ENCODE measurements around the gene LRP5.
"Not testable (repeated sequence)": the region's sequence is repeated elsewhere in the genome, so short reads cannot be mapped to it uniquely, and the experiment has no call there.

The LRP5 gene

DNA sequence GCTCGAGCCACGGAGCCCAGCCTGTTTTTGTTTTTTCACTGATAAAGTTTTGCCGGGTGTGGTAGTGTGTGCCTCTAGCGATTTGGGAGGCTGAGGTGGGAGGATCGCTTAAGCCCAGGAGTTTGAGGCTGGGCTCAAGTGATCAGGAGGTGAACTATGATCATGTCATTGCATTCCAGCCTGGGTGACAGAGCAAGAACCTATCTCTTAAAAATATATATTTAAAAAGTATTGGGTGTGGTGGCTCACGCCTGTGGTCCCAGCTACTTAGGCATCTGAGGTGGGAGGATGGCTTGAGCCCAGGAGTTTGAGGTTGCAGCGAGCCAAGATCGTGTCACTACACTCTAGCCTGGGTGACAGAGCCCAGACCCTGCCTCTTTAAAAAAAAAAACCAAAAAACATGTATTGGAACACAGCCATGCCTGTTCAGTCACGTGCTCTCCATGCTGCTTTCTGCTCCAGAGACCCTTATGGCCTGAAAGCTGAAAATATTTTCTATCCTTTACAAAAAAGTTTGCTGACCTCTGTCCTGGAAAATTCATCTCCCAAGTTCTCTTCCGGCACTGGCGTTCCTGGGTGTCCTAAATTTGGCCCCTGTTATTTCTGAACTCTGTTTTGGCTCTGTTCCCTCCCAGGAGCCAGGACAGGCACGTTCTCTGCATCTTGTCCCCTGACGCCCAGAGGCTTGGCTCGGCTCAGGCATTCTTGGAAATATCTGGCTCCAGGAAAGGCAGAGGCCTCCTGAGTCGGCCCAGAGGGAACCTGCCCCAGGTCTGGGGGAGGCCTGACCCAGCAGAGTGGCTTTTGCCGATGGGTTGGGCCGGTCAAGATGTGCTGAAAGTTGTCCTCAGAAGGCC is 86.8 kb downstream of the LRP5 start:
- no peak for DNase-seq

DNA sequence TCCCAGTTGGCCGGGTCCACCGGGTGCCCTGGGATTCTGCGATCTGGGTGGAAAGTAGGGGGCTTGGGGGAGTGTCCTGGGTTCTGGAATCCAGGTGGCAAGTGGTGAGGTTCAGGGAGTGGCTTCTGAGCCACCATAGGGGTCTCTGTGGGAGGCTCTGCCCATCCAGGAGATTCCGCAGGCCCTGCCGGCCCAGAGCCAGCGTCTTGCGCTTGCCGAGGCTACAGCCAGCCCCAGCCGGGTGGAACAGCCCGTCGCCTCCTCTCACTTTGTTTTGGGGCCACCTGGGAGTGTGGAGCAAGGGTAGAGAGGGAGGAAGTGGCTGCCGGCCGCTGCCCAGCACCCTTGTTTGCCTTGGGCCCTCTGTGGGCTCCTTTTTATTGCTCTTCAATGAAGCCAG is 87.5 kb downstream of the LRP5 start:
- no peak for DNase-seq

DNA sequence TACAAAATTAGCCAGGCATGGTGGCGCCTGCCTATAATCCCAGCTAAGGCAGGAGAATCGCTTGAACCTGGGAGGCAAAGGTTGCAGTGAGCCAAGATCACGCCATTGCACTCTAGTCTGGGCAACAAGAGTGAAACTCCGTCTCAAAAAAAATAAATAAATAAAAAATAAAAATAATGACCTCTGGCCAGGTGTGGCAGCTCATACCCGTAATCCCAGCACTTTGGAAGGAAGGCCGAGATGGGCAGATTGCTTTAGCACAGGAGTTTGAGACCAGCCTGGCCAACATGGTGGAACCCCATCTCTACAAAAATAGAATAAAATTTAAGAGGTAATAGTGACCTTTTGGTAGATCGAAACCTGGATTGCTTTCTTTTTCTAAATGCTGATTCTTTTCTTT is 88.2 kb downstream of the LRP5 start:
- DNase-seq, result not testable (repeated sequence)

DNA sequence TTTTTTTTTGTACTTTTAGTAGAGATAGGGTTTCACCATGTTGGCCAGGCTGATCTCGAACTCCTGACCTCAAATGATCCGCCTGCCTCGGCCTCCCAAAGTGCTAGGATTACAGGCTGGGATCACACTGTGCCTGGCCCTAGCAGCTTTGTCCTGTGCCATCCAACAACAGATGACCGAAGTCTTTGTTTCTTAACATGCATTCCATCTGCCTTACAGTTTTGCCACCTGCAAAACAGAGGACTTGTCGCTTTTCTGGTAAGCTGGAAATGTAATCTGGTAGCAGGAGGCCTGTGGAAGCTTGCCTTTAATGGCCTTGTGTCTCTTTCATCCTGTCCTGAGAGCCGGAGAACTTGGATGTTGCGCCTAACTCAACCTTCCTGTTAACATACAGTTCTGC is 89.5 kb downstream of the LRP5 start:
- no peak for DNase-seq

DNA sequence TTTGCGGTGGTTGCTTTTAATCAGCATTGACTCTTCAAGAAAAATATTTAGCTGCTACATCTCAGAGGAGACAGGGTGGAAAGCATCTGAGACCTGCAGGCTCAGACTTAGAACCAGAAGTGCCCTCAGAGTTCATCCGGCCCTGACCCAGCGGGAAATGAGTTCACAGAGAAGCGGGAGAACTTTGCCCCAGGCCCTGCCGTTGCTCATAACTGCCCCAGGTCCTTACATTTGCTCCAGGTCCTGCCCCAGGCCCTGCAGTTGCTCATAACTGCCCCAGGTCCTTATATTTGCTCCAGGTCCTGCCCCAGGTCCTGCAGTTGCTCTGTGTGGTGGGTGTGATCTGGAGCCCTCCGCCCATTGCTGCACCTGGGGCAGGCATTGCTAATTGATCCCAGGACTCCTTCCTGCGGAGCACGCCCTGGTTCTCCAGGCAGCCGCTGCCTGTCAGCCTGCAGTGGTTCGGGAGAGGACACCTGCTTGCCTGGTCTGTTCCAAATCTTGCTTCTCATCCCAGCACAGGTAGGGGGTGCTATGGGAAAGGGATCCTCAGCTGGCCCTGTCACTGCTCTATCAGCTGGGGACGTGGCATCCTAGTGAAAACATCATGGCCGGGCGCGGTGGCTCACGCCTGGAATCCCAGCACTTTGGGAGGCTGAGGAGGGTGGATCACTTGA is 90.1 kb downstream of the LRP5 start:
- peak in 1 of 3 donors; percentile 3 for DNase-seq

DNA sequence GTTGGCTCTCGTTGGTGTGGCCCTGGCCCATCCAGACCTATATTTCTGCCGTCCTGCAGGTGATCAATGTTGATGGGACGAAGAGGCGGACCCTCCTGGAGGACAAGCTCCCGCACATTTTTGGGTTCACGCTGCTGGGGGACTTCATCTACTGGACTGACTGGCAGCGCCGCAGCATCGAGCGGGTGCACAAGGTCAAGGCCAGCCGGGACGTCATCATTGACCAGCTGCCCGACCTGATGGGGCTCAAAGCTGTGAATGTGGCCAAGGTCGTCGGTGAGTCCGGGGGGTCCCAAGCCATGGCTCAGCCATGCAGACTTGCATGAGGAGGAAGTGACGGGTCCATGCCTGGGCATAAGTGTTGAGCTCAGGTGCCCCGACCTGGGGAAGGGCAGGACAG is 91.0 kb downstream of the LRP5 start:
- no peak for DNase-seq

DNA sequence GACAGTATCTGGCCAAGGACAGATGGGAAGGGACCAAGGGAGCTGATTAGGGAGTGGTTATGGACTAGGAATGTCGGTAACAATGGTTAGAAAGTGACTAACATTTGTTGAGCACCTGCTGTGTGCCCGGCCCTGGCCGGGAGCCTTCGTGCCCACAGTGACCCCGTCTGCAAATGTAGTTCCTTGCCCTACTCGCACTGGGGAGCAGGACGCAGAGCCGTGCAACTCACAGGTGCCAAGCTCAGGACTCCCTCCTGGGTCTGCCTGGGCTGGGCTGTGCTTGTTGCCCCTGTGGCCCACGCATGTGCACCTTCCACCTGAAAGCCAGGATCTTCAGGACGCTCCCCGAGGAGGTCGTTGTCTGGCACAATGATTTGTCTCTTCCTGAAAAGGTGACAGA is 91.4 kb downstream of the LRP5 start:
- no peak for DNase-seq

DNA sequence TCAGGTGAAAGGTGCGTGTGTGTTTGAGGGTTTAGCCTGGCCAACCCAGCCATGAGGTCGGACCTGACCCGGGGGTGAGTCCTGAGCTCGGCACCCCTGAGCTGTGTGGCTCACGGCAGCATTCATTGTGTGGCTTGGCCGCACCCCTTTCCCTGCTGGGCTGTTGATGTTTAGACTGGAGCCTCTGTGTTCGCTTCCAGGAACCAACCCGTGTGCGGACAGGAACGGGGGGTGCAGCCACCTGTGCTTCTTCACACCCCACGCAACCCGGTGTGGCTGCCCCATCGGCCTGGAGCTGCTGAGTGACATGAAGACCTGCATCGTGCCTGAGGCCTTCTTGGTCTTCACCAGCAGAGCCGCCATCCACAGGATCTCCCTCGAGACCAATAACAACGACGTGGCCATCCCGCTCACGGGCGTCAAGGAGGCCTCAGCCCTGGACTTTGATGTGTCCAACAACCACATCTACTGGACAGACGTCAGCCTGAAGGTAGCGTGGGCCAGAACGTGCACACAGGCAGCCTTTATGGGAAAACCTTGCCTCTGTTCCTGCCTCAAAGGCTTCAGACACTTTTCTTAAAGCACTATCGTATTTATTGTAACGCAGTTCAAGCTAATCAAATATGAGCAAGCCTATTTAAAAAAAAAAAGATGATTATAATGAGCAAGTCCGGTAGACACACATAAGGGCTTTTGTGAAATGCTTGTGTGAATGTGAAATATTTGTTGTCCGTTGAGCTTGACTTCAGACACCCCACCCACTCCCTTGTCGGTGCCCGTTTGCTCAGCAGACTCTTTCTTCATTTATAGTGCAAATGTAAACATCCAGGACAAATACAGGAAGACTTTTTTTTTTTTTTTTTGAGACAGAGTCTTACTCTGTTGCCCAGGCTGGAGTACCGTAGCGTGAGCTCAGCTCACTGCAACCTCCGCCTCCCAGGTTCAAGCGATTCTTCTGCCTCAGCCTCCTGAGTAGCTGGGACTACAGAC is 94.2 kb downstream of the LRP5 start:
- DNase-seq, result no peak

DNA sequence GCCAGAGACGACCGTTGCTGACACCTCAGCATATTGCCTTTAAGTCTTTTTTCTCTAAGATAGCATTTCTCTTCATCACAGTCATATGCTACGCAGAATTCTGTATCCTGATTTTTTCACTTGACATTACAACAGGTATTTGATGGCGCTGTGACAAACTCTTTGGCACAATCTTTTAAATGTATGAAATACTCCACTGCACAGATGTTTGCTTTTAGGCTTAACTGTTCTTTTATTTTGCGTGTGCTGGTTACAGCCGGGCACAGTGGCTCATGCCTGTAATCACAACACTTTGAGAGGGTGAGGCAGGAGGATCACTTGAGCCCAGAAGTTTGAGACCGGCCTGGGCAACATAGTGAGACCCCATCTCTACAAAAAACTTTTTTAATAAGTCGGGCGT is 96.1 kb downstream of the LRP5 start:
- no peak for DNase-seq

DNA sequence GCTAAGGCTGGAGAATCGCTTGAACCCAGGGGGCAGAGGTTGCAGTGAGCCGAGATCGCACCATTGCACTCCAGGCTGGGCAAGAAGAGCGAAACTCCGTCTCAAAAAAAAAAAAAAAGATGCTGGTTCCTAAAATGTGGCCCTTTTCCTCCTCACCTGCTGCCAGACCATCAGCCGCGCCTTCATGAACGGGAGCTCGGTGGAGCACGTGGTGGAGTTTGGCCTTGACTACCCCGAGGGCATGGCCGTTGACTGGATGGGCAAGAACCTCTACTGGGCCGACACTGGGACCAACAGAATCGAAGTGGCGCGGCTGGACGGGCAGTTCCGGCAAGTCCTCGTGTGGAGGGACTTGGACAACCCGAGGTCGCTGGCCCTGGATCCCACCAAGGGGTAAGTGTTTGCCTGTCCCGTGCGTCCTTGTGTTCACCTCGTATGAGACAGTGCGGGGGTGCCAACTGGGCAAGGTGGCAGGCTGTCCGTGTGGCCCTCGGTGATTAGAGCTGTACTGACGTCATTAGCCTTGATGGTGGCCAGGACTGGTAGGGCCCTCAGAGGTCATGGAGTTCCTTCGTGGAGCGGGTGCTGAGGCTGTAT is 97.5 kb downstream of the LRP5 start:
- DNase-seq, result no peak

DNA sequence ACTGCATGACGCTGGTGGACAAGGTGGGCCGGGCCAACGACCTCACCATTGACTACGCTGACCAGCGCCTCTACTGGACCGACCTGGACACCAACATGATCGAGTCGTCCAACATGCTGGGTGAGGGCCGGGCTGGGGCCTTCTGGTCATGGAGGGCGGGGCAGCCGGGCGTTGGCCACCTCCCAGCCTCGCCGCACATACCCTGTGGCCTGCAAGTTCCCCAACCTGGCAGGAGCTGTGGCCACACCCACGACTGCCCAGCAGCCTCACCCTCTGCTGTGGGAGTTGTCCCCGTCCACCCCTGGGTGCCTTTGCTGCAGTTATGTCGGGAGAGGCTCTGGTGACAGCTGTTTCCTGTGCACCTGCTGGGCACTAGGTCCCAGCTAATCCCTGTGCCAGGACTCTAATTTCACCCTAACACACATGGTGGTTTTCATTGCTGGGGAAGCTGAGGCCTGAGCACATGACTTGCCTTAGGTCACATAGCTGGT is 99.2 kb downstream of the LRP5 start:
- no peak for DNase-seq

DNA sequence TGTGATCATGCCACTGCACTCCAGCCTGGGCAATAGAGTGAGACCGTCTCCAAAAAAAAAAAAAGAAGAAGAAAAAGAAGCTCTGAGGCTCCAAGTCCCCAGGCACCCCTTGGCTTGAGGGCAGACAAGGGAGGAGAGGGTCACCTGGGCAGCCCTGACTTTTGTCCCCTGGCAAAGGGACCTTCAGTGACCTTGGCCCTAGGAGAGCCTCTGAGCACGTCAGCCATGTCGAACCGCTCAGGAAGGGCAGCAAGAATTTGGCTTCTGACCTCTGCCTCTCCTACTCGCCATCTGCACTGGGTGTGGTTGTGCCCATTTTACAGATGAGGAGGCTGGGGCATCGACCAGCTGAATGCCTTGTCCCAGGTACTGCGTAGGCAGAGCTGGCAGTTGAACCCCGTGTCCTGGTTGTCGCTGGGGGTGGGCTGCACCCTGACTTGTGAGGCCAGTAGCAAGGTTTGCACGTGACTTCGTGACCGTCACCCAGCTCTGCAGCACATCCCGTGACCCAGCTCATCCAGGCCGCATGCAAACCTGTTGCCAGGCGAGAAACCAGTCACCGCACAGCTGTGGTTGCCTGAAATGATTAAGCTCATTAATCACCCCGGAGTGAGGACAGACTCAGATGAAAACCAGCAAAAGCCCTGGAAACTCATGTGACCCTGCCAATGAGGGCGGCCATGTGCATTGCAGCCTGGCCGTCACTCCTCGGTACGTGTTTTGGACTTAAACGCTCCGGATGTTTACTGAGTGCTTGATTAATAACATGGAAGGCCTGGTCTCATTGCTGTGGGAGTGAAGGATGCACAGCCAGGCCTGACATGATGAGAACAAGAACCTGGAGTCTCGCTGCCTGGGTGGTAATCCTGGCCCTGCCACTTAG is 100.4 kb downstream of the LRP5 start:
- DNase-seq, result no peak

DNA sequence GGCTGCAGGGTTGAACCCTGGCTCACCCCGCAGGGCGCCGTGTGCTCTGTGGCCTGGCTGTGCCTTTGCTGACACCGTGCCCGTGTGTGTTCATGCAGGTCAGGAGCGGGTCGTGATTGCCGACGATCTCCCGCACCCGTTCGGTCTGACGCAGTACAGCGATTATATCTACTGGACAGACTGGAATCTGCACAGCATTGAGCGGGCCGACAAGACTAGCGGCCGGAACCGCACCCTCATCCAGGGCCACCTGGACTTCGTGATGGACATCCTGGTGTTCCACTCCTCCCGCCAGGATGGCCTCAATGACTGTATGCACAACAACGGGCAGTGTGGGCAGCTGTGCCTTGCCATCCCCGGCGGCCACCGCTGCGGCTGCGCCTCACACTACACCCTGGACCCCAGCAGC is 101.2 kb downstream of the LRP5 start:
- no peak for DNase-seq

DNA sequence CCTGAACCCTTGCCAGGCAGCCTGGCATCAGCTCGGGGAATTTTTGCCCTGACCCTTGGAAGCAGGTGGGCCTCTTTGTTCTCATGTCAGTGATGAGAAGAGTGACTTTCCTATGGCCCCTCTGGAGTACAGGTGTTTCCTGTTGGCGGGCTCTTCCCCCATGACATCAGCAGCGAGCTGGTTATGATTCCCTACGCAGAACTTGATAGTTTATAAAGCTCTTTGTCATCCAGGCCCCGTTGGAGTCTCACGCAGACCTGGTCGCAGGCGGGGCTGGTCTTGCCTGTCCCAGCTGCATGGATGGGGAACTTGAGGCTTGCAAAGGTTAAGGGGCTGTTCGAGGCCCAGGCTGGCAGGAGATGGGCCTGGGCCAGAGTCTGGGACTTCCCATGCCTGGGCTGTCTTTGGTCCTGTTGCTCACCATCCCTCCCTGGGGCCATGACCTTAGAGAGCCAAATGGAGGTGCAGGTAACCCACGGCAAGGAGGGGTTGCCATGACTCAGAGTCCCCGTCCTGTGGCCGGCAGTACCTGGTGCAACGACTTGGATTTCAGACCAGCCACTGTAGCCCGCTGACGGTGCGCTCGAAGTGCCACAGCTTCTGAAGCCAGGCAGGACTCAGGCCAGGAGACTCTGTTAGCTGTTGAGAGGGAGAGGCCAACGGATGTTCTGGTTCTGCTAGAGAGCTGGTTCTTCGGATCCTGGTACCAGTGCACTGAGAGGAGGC is 102.3 kb downstream of the LRP5 start:
- DNase-seq, result no peak

DNA sequence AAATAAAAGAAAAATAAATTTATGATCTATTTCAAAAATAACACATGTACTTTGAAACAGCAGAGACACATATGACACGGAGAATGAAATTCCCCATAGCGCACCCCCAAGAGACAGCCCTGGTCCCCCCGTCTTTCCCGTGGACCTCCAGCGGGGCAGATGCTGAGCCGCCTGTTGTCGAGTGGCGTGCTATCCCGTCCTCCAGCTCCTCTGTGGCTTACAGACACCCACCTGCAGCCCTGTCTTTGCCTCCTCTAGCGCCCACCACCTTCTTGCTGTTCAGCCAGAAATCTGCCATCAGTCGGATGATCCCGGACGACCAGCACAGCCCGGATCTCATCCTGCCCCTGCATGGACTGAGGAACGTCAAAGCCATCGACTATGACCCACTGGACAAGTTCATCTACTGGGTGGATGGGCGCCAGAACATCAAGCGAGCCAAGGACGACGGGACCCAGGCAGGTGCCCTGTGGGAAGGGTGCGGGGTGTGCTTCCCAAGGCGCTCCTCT is 103.7 kb downstream of the LRP5 start:
- DNase-seq, result no peak

DNA sequence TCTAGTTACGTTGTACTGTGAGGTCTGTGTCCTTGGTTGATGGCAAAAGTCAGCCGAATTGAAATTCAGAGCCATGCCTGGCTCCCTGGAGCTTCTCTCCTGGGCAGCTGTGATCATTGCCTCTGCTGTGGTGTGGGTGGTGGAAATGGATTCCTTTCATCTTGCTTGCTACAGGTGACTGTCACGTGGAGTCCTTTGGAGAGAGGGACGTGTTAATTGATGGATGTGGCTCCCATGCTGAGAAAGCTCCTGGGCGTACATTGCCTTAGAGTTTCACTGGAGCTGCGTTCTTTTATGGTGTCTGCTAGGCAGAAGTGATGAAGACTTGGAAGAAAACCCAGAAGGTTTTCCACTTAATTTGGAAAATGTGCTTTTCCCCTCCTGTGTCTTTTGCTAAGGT is 106.3 kb downstream of the LRP5 start:
- no peak for DNase-seq

DNA sequence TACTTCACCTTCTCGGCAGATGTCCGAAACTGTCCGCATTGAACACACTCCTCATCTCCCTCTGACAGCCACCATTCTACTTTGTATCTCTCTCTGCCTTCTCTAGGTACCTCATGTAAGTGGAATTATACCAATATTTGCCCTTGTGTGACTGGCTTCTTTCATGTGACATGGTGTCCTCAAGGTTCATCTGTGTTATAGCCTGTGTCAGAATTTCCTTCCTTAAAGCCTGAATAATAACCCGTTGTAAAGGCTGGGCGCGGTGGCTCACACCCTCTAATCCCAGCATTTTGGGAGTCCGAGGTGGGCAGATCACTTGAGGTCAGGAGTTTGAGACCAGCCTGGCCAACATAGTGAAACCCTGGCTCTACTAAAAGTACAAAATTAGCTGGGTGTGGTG is 107.8 kb downstream of the LRP5 start:
- DNase-seq, result no peak

DNA sequence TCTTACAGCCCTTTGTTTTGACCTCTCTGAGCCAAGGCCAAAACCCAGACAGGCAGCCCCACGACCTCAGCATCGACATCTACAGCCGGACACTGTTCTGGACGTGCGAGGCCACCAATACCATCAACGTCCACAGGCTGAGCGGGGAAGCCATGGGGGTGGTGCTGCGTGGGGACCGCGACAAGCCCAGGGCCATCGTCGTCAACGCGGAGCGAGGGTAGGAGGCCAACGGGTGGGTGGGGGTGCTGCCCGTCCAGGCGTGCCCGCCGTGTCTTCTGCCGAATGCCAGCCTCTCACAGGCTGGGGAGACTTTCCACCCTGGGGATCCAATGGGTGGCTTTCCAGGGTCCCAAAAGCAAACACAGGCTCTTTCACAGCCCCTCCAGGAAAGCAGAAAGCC is 111.1 kb downstream of the LRP5 start:
- no peak for DNase-seq

DNA sequence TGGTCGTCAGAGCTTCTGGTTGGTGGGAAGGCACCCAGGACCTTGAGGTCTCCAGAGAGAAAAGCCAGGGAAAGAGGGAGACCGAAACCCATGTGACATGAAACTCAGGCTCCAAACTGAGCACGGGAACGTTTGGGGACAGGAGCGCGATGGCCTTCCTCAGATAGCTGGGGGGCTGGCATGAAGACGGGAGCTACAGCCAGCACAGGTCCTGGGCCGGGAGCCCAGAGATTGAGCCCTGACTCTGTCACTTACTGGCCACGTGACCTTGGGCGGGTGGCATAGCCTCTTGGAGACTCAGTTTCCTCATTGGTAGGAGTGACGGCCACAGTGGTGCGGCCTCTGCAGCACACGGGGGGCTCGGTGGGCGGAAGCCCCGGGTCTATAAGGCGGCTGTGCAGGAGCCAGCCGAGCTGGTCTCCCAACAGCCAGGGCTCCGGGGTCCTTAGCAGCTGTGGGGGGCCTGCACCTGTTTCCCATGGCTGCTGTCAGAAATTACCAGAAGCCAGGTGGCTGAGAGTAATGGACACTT is 111.8 kb downstream of the LRP5 start:
- DNase-seq, result no peak
